ENCODE measurements around the gene DLG5. TPM values are rescaled to one million over a fixed set of nuclear protein-coding genes. Genes with fewer than 3 reads are reported as not detected.
A peak's percentile ranks its signal among the peaks of the same experiment; 100 is the strongest.
"Not testable (repeated sequence)": the region's sequence is repeated elsewhere in the genome, so short reads cannot be mapped to it uniquely, and the experiment has no call there.

Gene DLG5
- total RNA-seq, 4 donors from 2014 or later: 28.6 to 51.2 (median 40.3) TPM

- in situ Hi-C loops (cut with MboI; ENCODE audit: low sequenced_read_pairs in 4 of 4): no loop called here
- TF ChIP-seq POLR2A (IDR thresholded peaks at IDR 0.05): no peak
- TF ChIP-seq, protein P1, sequence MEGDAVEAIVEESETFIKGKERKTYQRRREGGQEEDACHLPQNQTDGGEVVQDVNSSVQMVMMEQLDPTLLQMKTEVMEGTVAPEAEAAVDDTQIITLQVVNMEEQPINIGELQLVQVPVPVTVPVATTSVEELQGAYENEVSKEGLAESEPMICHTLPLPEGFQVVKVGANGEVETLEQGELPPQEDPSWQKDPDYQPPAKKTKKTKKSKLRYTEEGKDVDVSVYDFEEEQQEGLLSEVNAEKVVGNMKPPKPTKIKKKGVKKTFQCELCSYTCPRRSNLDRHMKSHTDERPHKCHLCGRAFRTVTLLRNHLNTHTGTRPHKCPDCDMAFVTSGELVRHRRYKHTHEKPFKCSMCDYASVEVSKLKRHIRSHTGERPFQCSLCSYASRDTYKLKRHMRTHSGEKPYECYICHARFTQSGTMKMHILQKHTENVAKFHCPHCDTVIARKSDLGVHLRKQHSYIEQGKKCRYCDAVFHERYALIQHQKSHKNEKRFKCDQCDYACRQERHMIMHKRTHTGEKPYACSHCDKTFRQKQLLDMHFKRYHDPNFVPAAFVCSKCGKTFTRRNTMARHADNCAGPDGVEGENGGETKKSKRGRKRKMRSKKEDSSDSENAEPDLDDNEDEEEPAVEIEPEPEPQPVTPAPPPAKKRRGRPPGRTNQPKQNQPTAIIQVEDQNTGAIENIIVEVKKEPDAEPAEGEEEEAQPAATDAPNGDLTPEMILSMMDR (IDR thresholded peaks at IDR 0.05 in 4 of 5, conservative IDR thresholded peaks at IDR 0.05 in 1 of 5): no peak
- intact Hi-C loops (cut with DNase I; ENCODE audit: low total_unique reads): no loop called here
- DNase-seq (no peak), ATAC-seq (no peak)
- H3K27me3 ChIP-seq: no peaks in the 10 kb centered on the region
- peaks cover 7 to 8% of the 10 kb centered on the region in 2 donors for H3K4me1 ChIP-seq
- no peak overlapping the region for H3K27ac ChIP-seq
- H3K9me3 ChIP-seq: no peaks in the 10 kb centered on the region
- H3K4me3 ChIP-seq: no peak overlapping the region
- no peaks in the 10 kb centered on the region for H3K36me3 ChIP-seq
Measured at GRCh38 chr10:77770081-77770867, 156.3 kb downstream of the DLG5 start.

DNA sequence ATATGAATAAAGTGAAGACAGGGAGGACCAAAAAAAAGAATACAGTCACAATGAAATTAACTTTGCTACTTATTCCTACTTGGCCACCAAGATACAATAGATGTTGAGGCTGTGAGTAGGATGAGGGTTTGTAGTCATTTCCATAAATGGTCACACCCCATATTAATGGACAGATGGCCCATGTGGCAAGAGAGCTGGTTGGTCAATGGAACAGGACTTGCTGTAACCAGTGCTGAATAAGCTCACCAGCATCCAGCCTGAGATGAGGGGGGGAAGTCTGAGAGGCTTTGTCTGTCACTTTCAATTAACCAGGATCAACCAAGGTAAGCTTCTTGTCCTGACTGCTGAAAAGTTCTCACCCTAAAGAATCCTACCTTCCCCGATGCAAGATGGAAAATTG lies 158.5 kb downstream of the DLG5 start:
- ATAC-seq: no peak
- Histone ChIP-seq H3K9me3 (no peaks in the 10 kb centered on the region), H3K4me3 (no peak overlapping the region), H3K4me1 (no peaks in the 10 kb centered on the region), H3K36me3 (no peaks in the 10 kb centered on the region), H3K27ac (no peak overlapping the region), H3K27me3 (no peaks in the 10 kb centered on the region)
- in situ Hi-C loops (cut with MboI; ENCODE audit: low sequenced_read_pairs in 4 of 4): no loop called here
- intact Hi-C loops (cut with DNase I; ENCODE audit: low total_unique reads): no loop called here
- TF ChIP-seq, protein P1 (IDR thresholded peaks at IDR 0.05 in 4 of 5, conservative IDR thresholded peaks at IDR 0.05 in 1 of 5): no peak
- no peak for TF ChIP-seq POLR2A (IDR thresholded peaks at IDR 0.05)
- DNase-seq: no peak

DNA sequence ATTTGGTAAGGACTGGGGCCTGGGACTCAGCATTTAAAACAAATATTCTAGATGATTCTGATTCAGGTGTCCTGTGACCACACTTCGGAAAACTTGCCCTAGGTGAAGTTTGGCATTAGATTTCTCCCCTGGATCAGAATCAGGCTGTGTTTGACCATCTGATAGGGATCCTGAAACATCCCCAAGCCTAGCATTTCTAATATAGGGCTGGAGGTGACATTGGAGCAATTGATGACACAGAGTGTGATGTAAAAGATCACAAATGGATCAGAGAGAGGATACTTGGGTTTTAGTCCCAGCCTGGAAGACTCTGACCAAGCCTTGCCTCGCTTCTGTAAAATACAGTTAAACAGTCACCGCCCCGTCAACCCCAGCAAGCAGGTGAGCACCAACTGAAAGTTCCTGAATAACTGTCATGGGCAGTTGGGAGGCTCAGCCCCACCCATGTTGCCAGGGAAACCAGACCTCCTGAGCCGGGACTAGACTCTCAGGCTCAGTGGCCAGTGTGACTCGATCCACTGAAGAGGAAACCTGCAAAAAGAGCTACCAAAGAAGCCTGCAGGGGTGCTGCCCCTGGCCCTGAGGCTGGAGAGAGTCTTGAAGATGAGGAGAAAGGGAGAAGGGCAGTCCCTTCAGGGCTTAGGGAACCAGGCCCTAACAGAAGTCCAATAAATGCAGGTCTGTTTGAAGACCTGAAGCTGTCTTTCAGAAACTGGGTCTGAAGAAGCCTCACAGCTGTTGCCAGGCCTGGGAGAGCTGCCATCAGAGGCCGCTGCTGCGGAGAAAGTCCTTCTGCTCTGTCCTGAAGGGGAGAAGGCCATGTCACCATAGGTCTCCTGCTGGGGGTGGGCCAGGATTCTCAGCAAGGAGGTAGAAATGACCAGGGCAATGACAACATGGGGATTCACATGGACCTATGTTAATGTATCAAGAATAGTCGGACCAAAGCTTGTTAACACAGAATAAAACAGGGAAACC lies 162.8 kb downstream of the DLG5 start:
- TF ChIP-seq, protein P1 (IDR thresholded peaks at IDR 0.05 in 4 of 5, conservative IDR thresholded peaks at IDR 0.05 in 1 of 5): no peak
- no peak for DNase-seq
- ATAC-seq: peak; percentile 47 to 63
- no peak overlapping the region for H3K4me3 ChIP-seq
- no peak overlapping the region for H3K27ac ChIP-seq
- in situ Hi-C loops (cut with MboI; ENCODE audit: low sequenced_read_pairs in 4 of 4): no loop called here
- intact Hi-C loops (cut with DNase I; ENCODE audit: low total_unique reads): no loop called here
- no peaks in the 10 kb centered on the region for H3K36me3 ChIP-seq
- no peaks in the 10 kb centered on the region for H3K27me3 ChIP-seq
- no peaks in the 10 kb centered on the region for H3K9me3 ChIP-seq
- H3K4me1 ChIP-seq: no peaks in the 10 kb centered on the region

DNA sequence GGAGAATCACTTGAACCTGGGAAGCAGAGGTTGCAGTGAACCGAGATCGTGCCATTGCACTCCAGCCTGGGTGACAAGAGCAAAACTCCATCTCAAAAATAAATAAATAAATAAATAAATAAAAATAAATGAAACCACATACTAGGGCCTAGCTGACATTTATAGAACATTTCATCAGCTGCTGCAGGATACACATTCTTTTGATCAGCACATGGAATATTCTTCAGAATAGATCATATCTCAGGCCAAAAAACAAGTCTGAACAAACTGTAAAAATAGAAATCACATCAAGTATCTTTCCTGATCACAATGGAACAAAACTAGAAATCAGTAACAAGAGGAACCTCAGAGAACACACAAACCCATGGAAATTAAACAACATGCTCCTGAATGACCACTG lies 168.1 kb downstream of the DLG5 start:
- DNase-seq; H3K27me3 ChIP-seq; H3K4me1 ChIP-seq; H3K4me3 ChIP-seq; H3K36me3 ChIP-seq; H3K9me3 ChIP-seq; in situ Hi-C loops (cut with MboI; ENCODE audit: low sequenced_read_pairs in 4 of 4); H3K27ac ChIP-seq; ATAC-seq: not testable (repeated sequence)
- intact Hi-C loops (cut with DNase I; ENCODE audit: low total_unique reads): loop anchor here (5.0 kb wide), 1 partner anchor 41 kb away; no protein-coding TSS in a partner anchor

Data from gastrocnemius medialis (tissue), 4 donors.